ENCODE results near the gene BCKDHA.
A peak's percentile ranks its signal among the peaks of the same experiment; 100 is the strongest.
"Not testable (repeated sequence)": the region's sequence is repeated elsewhere in the genome, so short reads cannot be mapped to it uniquely, and the experiment has no call there.

The BCKDHA gene

DNA sequence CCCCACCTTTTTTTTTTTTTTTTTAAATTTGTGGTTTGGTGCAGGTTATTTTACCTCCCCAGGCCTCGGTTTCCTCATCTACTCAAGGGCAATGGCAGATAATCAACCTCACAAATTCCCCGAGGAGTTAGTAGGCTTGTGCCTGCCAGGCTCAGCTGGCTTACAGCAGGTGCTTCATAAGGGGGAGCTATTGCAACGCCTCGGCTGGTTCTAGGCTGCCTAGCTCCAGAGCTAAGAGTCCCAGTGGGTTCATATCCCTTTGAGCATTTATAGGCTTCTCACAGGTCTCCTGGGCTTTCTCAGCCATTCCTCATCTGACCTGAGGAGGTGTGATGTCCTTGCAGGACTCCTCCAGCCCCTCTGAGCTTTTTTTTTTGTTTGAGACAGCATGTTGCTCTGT lies 10.6 kb downstream of the BCKDHA start:
- no peak for DNase-seq

DNA sequence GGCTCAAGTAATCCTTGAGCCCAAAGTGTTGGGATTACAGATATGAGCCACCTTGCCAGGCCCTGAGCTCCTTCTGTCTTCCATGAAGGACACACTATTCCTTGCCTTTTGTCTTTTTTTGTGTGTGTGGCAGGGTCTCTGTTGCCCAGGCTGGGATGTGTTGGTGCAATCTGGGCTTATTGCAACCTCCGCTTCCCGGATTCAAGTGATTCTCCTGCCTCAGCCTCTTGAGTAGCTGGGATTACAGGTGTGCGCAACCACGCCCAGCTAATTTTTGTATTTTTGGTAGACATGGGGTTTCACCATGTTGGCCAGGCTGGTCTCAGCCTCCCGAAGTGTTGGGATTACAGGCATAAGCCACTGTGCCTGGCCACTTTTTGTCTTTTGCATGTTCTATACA lies 11.2 kb downstream of the BCKDHA start:
- not testable (repeated sequence) for DNase-seq

DNA sequence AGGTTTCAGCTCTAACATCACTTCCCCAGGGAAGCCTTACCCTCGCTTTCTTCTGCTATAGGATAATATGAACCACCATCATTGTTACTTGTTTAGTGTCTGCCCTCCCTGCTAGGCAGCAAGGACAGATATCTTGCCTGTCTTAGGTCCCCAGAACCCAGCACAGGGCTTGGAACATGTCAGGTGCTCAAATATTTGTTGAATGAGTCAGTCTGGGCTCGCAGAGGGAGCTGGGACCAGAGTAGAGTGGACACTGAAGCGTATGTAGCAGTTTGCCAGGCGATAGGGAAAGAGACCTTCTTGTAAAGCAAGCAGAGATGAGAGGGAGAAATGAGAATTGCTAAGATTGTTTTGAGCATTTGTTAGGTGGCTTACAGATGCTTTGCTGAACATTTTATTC lies 11.7 kb downstream of the BCKDHA start:
- no peak for DNase-seq

DNA sequence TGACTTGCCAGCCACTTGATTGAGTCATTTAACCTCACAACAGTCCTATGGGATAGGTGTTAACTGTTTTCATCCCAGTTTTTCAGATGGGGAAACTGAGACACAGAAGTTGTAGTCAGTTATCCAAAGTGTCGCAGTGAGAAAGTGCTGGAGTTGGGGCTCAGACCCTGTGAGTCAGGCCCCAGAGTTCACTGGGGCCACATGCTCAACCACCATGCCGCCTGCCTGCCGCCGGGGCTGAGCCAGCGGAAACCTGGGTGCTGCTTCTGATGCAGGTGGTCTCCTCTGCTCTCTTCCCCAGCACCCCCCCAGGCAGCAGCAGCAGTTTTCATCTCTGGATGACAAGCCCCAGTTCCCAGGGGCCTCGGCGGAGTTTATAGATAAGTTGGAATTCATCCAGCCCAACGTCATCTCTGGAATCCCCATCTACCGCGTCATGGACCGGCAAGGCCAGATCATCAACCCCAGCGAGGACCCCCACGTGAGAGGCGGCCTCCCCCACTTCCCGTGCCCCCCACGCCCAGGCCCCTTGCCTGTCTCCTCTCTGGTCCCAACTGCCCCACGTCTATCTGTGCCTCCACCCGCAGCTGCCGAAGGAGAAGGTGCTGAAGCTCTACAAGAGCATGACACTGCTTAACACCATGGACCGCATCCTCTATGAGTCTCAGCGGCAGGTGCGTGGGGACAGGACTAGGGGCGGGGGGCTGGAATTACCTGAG lies 12.9 kb downstream of the BCKDHA start:
- DNase-seq, result no peak

DNA sequence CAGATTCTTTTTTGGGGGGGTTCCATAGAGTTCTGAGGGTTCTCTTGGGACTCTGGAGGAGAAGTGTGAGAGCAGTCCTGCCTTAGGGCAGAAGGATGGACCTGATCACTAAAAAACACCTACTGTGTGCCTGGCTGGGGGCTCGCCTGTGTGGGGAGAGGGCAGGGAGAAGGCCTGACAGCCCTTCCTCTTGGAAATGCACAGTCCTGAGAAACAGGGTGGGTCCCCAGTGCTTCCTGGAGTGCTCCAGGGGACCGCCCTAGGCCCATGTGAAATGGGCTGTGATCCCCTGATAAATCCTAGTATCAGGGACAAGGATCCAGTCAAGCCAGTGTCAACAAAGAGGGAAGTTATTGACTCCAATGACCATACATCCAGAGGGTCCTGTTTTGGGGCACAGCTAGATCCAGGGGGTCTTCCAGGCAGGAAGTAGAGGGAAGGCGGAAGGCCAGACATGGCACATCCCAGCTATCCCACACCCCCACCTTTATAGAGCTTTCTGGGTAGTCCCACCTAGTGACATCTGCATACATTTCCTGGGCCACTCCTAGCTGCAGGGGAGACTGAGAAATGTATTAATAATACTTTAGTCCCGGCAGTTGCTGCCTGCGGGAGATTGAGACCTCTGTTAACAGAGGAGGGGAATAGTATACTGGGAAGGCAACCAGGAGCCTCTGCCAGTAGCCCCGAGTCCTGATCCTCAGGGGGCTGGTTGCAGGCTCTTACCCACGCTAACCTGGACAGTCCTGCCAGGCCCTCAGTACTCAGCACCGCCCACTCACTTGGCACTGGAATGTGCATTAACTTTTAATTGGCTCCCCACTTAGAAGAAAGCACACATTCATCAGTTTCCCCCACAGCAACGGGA lies 13.7 kb downstream of the BCKDHA start:
- DNase-seq, result no peak

DNA sequence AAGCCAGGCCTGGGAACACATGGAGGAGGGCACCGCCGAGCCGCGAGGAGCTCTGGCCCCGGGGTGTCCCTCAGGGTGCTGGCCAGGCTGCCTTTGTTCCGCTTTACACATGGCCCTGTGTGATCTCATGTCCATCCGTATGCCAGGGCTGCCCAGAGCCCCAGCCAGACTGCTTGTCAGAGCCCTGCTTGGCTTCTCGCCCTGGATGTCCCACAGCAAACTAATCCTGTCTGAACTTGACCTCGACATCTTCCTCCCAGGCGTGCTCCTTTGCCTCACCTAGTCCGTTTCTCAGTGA lies 14.3 kb downstream of the BCKDHA start:
- no peak for DNase-seq

DNA sequence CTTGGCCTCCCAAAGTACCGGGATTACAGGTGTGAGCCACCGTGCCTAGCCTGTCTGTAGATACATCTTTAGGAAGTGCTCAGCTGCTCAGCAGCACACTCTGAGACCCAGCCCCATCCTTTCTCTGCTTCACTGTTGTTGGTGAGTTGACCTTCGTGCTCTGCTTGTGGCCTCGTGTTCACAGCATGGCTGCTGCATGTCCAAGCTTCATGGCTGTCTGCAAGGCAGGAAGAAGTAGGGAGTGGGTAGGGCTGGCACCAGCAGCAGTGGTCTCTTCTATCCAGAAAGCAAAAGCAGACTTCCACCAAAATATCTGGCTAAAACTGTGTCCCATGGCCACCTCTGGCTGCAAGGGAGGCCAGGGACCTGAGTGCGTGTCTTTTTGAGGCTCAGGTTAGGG lies 15.3 kb downstream of the BCKDHA start:
- no peak for DNase-seq

DNA sequence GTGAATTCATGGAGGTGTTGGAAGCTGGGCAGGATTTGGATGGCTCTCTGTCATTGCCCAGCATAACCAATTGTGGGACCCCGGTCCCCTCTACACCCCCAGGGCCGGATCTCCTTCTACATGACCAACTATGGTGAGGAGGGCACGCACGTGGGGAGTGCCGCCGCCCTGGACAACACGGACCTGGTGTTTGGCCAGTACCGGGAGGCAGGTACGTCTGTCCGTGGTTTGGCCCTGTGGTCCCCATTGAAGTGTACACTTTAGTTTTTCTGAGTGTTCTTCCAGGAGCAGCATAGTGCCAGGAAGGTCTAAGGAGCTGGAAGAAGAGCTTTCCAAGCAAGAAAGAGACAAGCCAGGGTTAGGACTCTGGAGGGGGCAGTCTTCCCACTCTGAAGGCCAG lies 16.3 kb downstream of the BCKDHA start:
- DNase-seq, result no peak

DNA sequence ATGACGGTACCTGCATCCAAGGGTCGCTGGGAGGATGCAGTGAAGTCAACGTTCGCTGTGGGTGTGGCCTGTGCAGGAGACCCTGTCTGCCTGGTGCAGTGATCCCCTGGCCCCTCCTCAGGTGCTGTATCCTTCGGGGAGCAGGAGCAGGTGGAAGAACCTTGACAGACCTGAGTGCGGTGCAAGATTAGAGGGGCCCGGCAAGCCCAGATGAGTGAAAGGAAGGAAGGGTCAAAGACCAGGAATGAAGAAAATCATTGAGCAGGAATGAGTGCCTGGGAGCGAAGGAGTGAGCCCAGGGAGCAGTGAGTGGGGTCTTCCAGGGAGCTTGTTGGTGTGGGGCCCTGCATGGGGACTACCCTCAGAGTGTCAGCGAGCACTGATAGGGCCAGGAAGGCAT lies 16.8 kb downstream of the BCKDHA start:
- no peak for DNase-seq

DNA sequence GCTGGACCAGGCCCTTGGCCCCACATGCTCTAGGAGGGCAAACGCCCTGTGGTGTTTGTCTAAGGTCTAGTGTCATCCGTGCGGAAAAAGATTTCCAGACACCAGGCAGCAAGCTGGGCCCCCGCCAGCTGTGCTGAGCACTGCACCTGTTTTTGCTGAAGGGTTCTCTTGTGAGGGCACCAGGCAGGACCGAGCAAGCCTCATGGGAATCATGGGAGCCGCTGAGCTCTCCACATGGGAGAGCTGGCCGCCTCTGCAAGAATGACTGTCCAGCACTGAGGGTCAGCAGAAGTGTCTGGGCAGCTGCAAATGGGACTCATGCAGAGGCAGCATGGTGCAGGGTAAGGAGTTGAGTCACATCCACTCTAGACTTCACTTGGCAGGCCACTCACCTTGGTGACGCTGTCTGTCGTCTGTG lies 17.5 kb downstream of the BCKDHA start:
- peak; percentile 36 for DNase-seq

DNA sequence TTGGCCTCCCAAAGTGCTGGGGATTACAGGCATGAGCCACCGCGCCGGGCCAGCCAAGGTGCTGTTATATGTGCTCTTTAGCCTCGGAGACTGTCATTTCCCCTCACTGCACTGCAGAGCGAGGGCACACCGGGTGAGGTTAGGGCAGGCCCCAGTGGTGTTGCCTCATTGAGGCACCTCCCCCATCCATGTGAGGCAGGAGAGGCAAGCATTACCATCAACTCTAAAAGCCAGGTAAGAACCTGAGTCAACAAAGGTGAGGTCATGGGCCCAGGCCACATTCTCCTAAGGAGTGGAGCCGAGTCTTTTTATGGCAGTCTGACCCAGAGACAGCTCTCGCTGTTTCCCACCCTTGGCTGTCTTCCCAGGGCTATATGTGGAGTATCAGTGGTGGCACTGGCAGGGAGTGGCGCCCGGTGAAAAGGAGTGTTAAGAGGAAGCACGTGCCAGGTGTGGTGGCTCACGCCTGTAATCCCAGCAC lies 18.6 kb downstream of the BCKDHA start:
- DNase-seq, result no peak

DNA sequence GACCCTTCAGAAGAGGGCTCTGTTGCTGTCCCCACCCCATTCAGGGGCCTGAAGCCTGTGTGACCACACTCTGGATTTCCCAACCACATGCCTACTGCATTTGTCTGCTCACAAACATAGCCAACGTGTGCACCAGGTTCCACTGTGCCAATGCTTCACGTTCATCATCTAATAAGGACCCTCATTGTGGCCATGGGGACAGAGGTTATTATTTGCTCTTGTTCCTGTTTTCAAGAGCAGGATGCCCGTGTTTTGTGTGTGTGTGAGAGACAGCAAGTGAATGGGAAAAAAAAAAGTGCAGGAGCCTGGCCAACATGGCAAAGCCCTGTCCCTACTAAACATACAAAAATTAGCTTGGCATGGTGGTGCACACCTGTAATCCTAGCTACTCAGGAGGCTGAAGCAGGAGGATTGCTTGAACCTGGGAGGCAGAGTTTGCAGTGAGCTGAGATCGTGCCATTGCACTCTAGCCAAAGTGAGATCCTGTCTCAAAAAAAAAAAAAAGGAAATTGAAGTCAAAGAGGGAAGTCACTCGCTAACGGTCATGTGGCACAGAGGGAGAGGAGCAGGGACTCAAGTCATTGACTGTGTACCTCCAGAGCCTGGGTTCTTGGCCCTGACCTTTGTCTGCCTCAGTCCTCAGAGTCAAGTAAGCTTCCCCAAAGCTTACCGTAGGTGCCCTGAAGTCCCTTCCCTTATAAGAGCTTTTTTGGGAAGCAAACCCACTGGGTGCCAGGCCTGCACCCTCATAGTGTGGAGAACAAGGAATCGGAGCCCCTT lies 22.7 kb downstream of the BCKDHA start:
- no peak for DNase-seq

DNA sequence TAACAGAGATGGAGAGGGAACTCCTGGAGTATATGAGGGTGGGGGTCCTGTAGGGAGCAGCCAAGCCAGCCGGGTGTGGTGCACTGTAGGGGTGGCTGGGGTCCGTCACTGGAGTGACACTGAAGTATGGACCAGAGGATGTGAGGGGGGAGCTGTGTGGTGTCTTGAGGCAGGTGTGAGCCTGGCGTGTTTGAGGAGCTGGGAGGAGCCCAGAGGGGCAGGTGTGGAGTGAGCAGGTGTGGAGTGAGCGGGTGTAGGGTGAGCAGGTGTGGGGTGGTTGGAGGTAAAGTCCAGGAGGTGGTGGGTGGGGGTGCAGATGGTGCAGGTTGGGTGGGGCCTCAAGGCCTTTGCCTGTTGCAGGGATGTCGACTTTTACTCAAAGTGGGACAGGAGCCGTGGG lies 23.7 kb downstream of the BCKDHA start:
- DNase-seq, result no peak

DNA sequence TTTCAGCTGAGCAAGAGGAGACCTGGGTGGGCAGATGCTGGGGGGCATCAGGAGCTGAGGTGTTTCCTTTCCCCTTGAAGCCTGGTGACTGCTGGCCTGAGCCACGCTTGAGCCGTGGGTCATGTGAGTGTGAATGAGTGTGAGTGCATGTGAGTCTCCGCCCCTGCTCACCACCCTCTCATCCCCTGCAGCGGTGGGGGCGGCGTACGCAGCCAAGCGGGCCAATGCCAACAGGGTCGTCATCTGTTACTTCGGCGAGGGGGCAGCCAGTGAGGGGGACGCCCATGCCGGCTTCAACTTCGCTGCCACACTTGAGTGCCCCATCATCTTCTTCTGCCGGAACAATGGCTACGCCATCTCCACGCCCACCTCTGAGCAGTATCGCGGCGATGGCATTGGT lies 24.4 kb downstream of the BCKDHA start:
- no peak for DNase-seq

DNA sequence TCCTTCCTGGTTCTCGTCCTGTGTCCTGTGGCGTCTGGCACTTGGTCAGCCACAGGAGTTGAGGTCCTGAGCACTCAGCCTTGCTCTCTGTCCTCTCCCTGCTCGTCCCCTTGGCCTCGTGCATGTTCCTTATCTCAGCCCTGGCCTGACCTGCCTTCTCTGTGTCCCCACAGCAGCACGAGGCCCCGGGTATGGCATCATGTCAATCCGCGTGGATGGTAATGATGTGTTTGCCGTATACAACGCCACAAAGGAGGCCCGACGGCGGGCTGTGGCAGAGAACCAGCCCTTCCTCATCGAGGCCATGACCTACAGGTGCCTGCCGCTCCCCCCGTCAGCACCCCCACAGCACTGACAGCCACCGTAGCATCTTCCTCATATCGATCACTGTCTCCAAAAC lies 24.8 kb downstream of the BCKDHA start:
- no peak for DNase-seq

DNA sequence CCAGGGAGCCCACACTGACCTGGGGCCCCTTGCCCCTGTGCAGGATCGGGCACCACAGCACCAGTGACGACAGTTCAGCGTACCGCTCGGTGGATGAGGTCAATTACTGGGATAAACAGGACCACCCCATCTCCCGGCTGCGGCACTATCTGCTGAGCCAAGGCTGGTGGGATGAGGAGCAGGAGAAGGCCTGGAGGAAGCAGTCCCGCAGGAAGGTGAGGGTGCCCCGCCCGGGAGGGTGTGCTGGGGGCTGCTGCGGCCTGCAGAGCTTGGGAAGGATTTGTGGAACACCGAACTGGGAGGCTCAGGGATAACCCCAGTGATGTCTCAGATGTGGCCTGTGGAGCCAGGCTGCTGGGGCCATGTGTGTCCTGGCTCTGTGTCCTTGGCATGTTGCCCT lies 25.3 kb downstream of the BCKDHA start:
- no peak for DNase-seq

DNA sequence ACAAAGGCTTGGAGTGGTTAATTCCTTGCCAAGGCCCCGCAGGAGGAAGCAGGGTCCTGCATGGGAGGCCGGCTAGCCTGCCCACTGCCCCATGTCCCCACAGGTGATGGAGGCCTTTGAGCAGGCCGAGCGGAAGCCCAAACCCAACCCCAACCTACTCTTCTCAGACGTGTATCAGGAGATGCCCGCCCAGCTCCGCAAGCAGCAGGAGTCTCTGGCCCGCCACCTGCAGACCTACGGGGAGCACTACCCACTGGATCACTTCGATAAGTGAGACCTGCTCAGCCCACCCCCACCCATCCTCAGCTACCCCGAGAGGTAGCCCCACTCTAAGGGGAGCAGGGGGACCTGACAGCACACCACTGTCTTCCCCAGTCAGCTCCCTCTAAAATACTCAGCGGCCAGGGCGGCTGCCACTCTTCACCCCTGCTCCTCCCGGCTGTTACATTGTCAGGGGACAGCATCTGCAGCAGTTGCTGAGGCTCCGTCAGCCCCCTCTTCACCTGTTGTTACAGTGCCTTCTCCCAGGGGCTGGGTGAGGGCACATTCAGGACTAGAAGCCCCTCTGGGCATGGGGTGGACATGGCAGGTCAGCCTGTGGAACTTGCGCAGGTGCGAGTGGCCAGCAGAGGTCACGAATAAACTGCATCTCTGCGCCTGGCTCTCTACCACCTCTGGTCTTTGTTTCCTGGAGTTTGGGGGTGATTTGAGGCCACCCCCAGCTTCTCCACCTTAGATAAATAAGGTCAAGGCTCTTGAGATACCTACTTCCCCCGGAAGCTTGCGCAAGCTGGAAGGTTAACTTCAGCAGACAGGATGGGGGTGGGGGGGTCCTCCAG lies 26.9 kb downstream of the BCKDHA start:
- no peak for DNase-seq

DNA sequence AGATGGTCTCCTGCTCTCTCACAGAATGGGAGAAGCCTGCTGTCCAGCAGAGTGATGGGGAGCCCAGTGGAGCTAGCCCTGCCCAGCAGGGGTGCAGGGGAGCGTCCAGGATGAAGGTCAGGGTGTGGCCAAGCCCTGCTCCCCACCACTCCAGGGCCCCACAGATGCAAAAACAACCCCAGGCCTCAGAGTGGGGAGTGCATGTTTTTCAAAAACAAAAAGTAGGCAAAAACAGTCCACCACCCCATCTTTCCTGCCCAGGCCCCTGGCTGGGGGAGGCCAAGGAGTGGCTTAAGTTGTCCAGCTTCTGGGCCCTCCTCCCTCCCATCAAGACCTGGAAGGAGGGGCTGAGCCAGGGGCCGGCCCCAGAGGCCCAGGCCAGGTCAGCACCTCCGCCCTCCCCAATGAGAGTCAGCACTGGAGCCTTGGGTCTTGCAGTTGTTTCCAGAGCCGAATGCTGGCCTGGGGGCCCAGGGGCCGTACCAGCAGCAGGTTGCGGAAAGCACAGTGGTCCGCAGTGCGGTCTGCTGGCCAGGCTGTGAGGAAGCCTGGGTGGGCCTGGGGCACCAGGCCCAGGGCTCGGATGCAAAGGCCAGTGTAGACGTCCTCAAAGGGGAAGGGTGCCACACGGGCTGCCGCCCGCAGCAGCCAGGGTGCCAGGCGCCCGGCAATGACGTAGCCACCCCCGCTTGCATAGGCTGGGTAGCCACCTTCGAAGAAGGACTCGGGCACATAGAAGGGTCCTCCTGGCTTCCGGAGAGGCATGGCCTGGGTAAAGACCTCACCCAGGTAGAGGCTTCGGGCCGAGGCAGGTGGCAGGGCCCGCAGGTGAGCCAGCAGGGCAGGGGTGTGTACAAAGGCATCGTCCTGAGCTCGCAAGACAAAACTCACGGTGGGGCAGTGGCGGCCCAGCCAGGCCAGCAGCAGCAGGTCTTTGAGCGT lies 27.8 kb downstream of the BCKDHA start:
- DNase-seq, result no peak

DNA sequence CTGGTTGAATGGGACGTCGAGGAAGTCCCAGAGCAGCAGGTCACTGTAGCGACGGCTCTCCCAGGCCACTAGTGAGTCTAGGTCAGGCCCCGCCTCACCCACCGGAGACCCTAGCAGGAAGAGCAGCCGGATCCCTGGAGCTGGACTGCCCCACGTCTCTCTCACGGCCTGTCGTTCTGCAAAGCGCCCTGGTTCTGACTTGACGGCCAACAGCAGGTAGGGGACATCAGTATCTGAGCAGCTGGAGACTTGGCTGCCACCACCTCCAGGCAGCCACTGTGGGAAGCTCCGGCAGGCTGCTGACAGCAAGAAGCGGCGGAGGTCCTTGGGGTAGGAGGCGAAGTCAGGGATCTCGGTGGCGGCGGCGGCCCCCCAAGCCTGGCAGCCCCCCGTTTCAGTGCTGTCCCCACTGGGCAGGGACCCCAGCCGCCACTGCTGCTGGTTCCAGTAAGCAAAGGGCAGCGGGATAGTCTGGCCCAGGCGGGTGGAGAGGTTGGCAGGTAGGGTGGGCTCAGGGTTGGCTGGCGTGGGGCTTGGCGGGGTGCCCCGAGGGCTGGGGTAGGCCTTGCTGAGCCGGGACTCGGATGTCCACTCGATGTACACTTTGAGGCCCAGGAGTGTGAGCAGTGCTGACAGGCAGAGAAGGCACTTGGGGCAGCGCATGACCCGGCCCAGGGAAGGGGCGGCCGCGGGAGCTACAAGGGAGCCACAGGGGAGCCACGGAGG lies 28.7 kb downstream of the BCKDHA start:
- DNase-seq, result no peak

DNA sequence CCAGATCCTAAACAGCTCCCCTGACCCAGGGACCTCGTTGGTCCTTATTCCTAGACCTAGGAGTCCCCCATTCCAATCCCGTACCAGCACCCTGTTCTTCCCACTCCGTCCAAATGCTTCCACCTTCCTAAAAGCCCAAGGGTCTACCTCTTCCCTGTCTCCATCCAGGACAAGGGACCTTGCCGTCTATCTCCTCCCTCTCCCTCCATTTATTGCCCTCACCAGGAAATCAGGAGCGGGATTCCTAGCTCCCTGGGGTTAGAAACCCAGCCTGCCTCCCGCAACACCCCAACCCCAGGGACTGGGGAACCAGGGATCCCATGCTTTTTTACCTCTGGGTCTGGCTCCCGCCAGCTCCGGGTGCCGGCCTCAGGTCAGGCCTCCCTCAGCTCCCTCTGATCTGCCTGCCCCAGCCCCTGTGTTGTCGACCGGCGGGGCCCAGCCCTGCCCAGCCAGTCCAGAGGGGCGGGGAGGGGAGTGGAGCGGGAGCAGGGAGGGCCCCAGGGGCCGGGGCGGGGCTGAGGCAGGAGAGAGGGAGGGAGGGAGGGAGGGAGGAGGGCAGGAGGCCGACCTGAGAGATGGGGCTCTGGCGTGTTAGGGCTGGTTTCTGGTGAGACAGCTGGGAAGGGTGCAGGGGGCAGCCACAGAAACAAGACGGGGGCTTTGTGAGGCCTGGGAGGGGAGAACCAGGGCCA lies 29.5 kb downstream of the BCKDHA start, which contains the start of gene B3GNT8:
Gene B3GNT8 (minus strand): TSS at position 423 of the 695 bp plus-strand sequence. CDS start 596 bp downstream, outside the sequence.
- peak; percentile 76 for DNase-seq

All from NCI-H2171 (cell line).